Measurements from ENCODE around the gene THSD8. TPM values are rescaled to one million over a fixed set of nuclear protein-coding genes. Genes with fewer than 3 reads are reported as not detected.

The THSD8 gene
- total RNA-seq, 1 donor from 2014 or later: 34.7 TPM

- peak overlapping the region; percentile 87 for H3K4me3 Mint-ChIP-seq
- peaks cover 9% of the 10 kb centered on the region for H3K27me3 Mint-ChIP-seq (ENCODE audit: low read depth)
- DNase-seq (ENCODE audit: low read depth, low spot score): peak; percentile 82
- no peaks in the 10 kb centered on the region for H3K36me3 Mint-ChIP-seq (ENCODE audit: low read depth)
- TF ChIP-seq CTCF (conservative IDR thresholded peaks at IDR 0.05): peak; percentile 99
- H3K9me3 Mint-ChIP-seq: no peaks in the 10 kb centered on the region
- H3K27ac Mint-ChIP-seq (ENCODE audit: unreplicated experiment): no peak overlapping the region
- peaks cover 36% of the 10 kb centered on the region for H3K4me1 Mint-ChIP-seq
These were observed 24.5 kb upstream of the THSD8 start for GRCh38 chr19:12777217-12778016.

- H3K4me3 Mint-ChIP-seq: peak overlapping the region; percentile 87
- peaks cover 9% of the 10 kb centered on the region for H3K27me3 Mint-ChIP-seq (ENCODE audit: low read depth)
- H3K36me3 Mint-ChIP-seq (ENCODE audit: low read depth): no peaks in the 10 kb centered on the region
- peak; percentile 40 for DNase-seq (ENCODE audit: low read depth, low spot score)
- TF ChIP-seq CTCF (conservative IDR thresholded peaks at IDR 0.05): no peak
- H3K9me3 Mint-ChIP-seq: no peaks in the 10 kb centered on the region
- H3K4me1 Mint-ChIP-seq: peaks cover 35% of the 10 kb centered on the region
- peak overlapping the region; percentile 82 for H3K27ac Mint-ChIP-seq (ENCODE audit: unreplicated experiment)
These were observed 23.6 kb upstream of the THSD8 start for GRCh38 chr19:12778017-12778904.

DNA sequence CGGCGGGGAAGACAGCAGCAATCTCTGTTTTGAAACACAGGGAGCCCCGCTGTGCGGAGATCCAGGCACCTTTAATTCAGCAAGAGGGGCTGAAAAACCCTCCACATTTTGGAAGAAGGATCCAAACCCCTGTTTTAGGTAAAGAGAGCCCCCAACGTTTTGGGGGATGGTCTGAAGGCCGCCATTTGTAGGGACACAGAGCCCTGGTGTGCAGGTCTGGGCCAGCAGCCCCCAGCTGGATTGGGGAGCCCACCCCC lies 23.0 kb upstream of the THSD8 start:
- H3K4me3 Mint-ChIP-seq: peak overlapping the region; percentile 87
- TF ChIP-seq CTCF (conservative IDR thresholded peaks at IDR 0.05): no peak

GRCh38 chr19:12779162-12779993 lies 22.5 kb upstream of the THSD8 start:
- Mint-ChIP-seq H3K27me3 (ENCODE audit: low read depth) (peaks cover 9% of the 10 kb centered on the region), H3K4me3 (peak overlapping the region; percentile 84), H3K9me3 (no peaks in the 10 kb centered on the region), H3K27ac (ENCODE audit: unreplicated experiment) (peak overlapping the region; percentile 27), H3K4me1 (peaks cover 33% of the 10 kb centered on the region), H3K36me3 (ENCODE audit: low read depth) (no peaks in the 10 kb centered on the region)
- no peak for TF ChIP-seq CTCF (conservative IDR thresholded peaks at IDR 0.05)
- DNase-seq (ENCODE audit: low read depth, low spot score): peak; percentile 36

More for the DNA sequence above, 23.0 kb upstream of the THSD8 start:
- H3K27me3 Mint-ChIP-seq (ENCODE audit: low read depth): peaks cover 9% of the 10 kb centered on the region
- peaks cover 34% of the 10 kb centered on the region for H3K4me1 Mint-ChIP-seq
- no peaks in the 10 kb centered on the region for H3K9me3 Mint-ChIP-seq
- H3K27ac Mint-ChIP-seq (ENCODE audit: unreplicated experiment): peak overlapping the region; percentile 82
- H3K36me3 Mint-ChIP-seq (ENCODE audit: low read depth): no peaks in the 10 kb centered on the region
- DNase-seq (ENCODE audit: low read depth, low spot score): no peak

DNA sequence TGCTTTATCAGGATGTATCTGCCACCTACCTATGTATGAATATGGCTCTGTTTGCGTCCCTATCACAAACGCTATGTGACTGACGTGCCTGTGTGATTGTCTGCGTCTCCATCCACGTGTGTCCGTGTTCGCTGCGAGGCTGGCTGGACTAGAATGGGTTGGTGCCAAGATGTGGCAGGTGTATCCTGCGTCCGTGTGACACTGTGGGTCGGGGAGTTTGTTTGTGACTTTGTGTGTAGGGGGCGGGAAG lies 19.8 kb upstream of the THSD8 start:
- H3K4me1 Mint-ChIP-seq: peaks cover 30% of the 10 kb centered on the region
- H3K9me3 Mint-ChIP-seq: no peaks in the 10 kb centered on the region
- TF ChIP-seq CTCF (conservative IDR thresholded peaks at IDR 0.05): no peak
- no peak for DNase-seq (ENCODE audit: low read depth, low spot score)
- H3K27me3 Mint-ChIP-seq (ENCODE audit: low read depth): peaks cover 9% of the 10 kb centered on the region
- H3K27ac Mint-ChIP-seq (ENCODE audit: unreplicated experiment): peak overlapping the region; percentile 93
- H3K4me3 Mint-ChIP-seq: peak overlapping the region; percentile 90
- no peaks in the 10 kb centered on the region for H3K36me3 Mint-ChIP-seq (ENCODE audit: low read depth)

All from neural crest cell (in vitro differentiated cells).